Activated CD4-positive, alpha-beta T cell treated with anti-CD3 and anti-CD28 coated beads for 36 hours (primary cell): ENCODE results near the gene AGPAT4. TPM values are rescaled to one million over a fixed set of nuclear protein-coding genes. Genes with fewer than 3 reads are reported as not detected.

Experiments
- ATAC-seq: fragments of 200-7000 bp; cut with Tn5 transposase; one replicate; pipeline ENCODE4 v1.10.0; 2021; ENCODE audit warnings: mild to moderate bottlenecking, moderate library complexity
- CTCF ChIA-PET: fragments of 350-600 bp; sonication (Branson Sonifier 250); formaldehyde crosslinking; loops from one replicate; lab custom pipeline; 2021; ENCODE audit warnings: antibody characterized with exemption; lab: Charles Lee
- POLR2A ChIA-PET: fragments of 350-600 bp; sonication (Branson Sonifier 250); formaldehyde crosslinking; loops from one replicate; lab custom pipeline; 2021; ENCODE audit warnings: antibody characterized with exemption, inconsistent platforms; lab: Charles Lee
- DNase-seq: peaks from one replicate; pipeline ENCODE4 v3.0.0-alpha.2; 2020
- H3K27ac Mint-ChIP-seq: one replicate; pipeline ENCODE4 v1.8.0; 2021; ENCODE audit warnings: mixed read lengths
- H3K27me3 Mint-ChIP-seq: one replicate; pipeline ENCODE4 v1.8.0; 2021; ENCODE audit warnings: mixed read lengths
- H3K36me3 Mint-ChIP-seq: one replicate; pipeline ENCODE4 v1.8.0; 2021; ENCODE audit warnings: low read depth, mixed read lengths
- H3K4me1 Mint-ChIP-seq: one replicate; pipeline ENCODE4 v1.8.0; 2021; ENCODE audit warnings: mixed read lengths
- H3K4me3 Mint-ChIP-seq: one replicate; pipeline ENCODE4 v1.8.0; 2021; ENCODE audit warnings: mild to moderate bottlenecking, moderate library complexity, mixed read lengths
- H3K9me3 Mint-ChIP-seq: one replicate; pipeline ENCODE4 v1.8.0; 2021; ENCODE audit warnings: low read depth, mixed read lengths
- intact Hi-C, 2 experiments: fragments of 100-400 bp; cut with DNase I in 1 of 2; cut with micrococcal nuclease in 1 of 2; formaldehyde crosslinking; loops; one replicate each; pipeline versions ENCODE4 v1.14.2 to v1.15.1; 2022 to 2024; cut with DNase I, micrococcal nuclease
- total RNA-seq, 2 experiments: library from RNA; stranded (reverse); gene quantifications; one replicate each; pipeline ENCODE4 v1.2.3, GENCODE V29; 2021

AGPAT4 gene
- total RNA-seq, 2 experiments from 2014 or later, result 4.7 to 5.0 TPM

DNA sequence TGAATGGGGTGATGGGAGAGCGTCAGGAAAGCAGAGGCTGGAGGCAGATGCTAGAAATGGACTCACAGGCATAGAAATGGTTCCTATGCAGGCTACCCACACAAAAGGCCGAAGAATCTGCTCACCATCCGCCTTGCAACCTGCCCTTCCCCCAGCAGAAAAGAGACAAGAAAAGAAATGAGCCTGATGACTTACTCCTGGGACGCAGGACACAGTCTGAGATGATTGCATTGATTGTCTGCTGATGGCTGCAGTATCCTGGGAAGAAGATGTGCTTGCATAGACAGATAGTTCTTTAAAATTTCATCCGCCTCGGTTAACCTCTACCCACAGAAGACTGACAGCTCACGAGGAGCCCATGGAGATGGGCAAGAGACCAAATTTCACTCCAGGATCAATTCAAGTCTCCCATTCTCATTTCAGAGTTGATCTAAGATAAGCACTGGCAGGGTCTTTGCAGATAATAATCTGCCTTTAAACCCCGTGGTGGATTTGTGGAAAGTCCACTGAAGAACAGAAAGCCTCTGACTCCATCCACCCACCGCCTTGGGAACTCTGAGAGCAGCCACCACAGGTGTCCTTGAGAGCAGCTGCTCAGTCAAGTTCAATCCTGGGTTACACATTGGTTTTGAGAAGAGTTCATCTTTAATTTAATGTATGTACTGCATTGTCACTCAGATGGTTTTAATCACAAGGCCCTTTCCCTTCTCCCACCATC lies 7.2 kb downstream of the AGPAT4 start:
- ChIA-PET CTCF (no interaction called here), POLR2A (no interaction called here)
- Mint-ChIP-seq H3K4me3 (no peak overlapping the region), H3K36me3 (peaks cover 6% of the 10 kb centered on the region), H3K9me3 (no peaks in the 10 kb centered on the region), H3K4me1 (peaks cover 6% of the 10 kb centered on the region), H3K27ac (no peak overlapping the region), H3K27me3 (no peaks in the 10 kb centered on the region)
- no peak for ATAC-seq
- DNase-seq, result no peak
- intact Hi-C loops, result no loop called here

DNA sequence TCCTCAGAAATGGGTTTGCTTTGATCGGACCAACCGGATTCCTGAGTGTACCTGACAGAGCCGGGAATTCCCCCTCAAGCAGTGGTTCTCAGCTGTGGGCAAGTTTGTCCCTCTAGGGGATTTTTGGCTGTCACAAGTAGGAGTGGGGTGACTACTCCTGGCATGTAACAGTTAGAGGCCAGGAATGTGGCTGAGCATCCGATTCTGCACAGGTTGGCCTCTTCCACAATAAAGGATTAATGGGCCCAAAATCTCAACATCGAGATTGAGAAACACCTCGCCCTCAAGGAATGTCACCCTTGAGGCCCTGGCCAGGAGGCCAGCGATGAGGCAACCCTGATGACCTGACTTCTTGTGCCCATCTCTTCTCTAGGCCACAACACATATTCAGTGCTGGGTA lies 7.9 kb downstream of the AGPAT4 start:
- H3K4me3 Mint-ChIP-seq, result no peak overlapping the region
- POLR2A ChIA-PET, result no interaction called here
- ATAC-seq (no peak), DNase-seq (no peak)
- peaks cover 2% of the 10 kb centered on the region for H3K4me1 Mint-ChIP-seq
- no peaks in the 10 kb centered on the region for H3K27me3 Mint-ChIP-seq
- CTCF ChIA-PET, result no interaction called here
- intact Hi-C loops, result no loop called here
- H3K27ac Mint-ChIP-seq, result no peak overlapping the region
- H3K9me3 Mint-ChIP-seq, result no peaks in the 10 kb centered on the region
- peaks cover 7% of the 10 kb centered on the region for H3K36me3 Mint-ChIP-seq

DNA sequence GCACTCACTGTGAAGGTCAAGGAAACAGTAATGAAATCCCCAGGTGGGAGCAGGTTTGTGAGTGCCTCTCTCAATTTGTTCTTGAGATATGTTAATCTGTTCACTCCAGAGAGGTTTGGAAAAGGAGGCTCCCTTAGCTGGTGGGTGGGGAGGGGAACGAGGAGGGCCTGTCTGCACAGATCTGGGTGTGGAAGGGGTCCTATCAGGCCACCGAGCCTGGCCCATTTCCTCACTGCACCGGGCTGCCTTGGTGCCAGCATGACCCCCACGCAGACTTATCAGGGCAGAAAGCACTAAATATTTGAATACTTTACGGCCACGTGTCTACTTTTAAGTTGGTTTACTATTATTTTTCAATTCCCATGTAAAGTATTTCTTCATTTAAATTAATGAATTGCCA lies 8.3 kb downstream of the AGPAT4 start:
- Mint-ChIP-seq H3K27ac (no peak overlapping the region), H3K4me1 (peaks cover 2% of the 10 kb centered on the region), H3K9me3 (no peaks in the 10 kb centered on the region), H3K36me3 (peaks cover 6% of the 10 kb centered on the region), H3K4me3 (no peak overlapping the region), H3K27me3 (no peaks in the 10 kb centered on the region)
- CTCF ChIA-PET, result no interaction called here
- ATAC-seq (no peak), DNase-seq (no peak)
- POLR2A ChIA-PET, result no interaction called here
- intact Hi-C loops, result no loop called here

DNA sequence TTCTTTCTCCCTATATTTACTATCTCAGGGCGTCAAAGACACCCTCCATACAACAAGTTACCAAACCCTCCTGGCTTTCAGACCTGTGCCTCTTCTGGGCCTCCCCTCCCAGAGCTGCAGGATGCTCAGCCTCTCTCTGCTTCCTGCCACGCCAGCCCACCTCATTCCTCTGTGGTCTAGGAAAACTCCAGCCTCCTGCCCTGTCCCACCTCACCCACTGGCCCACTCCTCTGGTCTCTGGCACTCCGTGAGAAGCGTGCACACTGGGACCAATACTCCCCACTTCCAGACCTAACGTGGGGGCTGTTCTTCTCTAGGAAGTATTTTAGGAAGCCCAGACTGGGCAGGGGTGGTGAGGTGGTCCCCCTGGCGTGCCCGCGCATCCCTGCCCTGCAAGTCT lies 9.7 kb downstream of the AGPAT4 start:
- Mint-ChIP-seq H3K27ac (no peak overlapping the region), H3K4me1 (peaks cover 2% of the 10 kb centered on the region), H3K9me3 (no peaks in the 10 kb centered on the region), H3K36me3 (peaks cover 3% of the 10 kb centered on the region), H3K4me3 (no peak overlapping the region), H3K27me3 (no peaks in the 10 kb centered on the region)
- ATAC-seq (no peak), DNase-seq (no peak)
- intact Hi-C loops, result no loop called here
- ChIA-PET CTCF (no interaction called here), POLR2A (no interaction called here)

DNA sequence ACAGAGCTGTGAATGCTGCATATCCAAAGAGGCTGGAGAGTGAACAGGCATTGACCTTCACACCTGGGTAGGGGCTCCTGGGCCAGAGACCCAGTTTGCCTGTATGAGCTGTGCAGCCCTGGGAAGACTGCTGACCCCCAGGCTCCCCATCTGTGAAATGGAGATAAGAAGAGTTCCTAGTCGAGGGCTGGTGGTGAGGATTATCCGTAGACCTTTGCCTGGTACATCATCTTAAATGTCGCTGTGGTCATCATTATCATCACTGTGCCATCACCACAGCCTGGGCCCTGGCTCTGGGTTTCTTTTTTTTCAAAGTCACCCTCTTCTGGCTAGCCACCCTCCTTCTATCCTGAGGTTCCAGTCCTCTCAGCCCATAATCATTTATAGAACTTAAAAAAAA lies 12.0 kb downstream of the AGPAT4 start:
- Mint-ChIP-seq H3K27ac (no peak overlapping the region), H3K27me3 (no peaks in the 10 kb centered on the region), H3K4me1 (peaks cover 2% of the 10 kb centered on the region), H3K36me3 (peaks cover 3% of the 10 kb centered on the region), H3K9me3 (no peaks in the 10 kb centered on the region), H3K4me3 (no peak overlapping the region)
- CTCF ChIA-PET, result interaction anchor here (1.0 kb wide), 1 partner anchor 11 kb away, joined by 3 read pairs; no protein-coding TSS in a partner anchor
- DNase-seq, result no peak
- intact Hi-C loops, result no loop called here
- POLR2A ChIA-PET, result interaction anchor here (0.6 kb wide), 1 partner anchor 703 kb away, joined by 6 read pairs; no protein-coding TSS in a partner anchor
- ATAC-seq, result no peak

DNA sequence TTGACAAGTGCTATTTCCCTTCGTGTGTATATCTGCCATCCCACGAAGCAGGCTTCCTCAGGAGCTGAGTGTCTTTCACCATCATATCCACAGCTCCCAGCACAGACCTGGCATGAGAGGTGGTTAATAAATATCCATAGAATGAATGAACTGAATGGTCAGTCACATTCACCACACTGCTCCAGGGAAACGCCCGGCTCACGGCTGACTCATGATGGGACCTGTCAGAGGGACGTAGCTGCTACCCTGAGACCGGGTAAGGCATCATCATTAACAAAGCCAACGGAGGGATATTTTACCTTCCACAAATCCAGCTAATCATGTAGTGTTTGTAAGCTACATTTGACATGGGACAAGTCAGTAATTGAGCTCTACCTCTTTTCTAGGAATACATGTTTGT lies 12.5 kb downstream of the AGPAT4 start:
- ChIA-PET CTCF (interaction anchor here (1.0 kb wide), 1 partner anchor 10 kb away, joined by 3 read pairs; no protein-coding TSS in a partner anchor), POLR2A (no interaction called here)
- DNase-seq, result no peak

DNA sequence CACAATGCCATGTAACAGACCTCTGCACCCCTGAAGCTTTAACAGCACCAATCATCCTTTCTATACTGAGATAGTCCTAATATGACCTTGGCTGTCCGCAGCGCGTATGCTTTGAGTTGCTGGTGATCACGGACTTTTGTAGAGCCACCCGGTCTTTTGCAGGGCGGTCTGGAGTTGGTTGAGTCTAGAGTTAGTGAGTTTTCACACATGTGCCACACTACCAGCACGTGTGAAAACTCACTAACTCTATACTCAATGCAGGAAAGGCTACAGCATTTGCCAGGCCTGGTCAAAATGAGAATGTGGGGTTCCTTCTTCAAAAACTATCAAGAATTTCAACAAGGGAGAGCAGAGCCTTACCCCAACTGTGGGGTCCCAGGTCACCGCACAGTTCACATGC lies 14.6 kb downstream of the AGPAT4 start:
- ATAC-seq (no peak), DNase-seq (no peak)
- Mint-ChIP-seq H3K36me3 (peaks cover 3% of the 10 kb centered on the region), H3K27me3 (no peaks in the 10 kb centered on the region), H3K9me3 (no peaks in the 10 kb centered on the region), H3K4me3 (no peak overlapping the region), H3K4me1 (no peaks in the 10 kb centered on the region), H3K27ac (no peak overlapping the region)
- ChIA-PET POLR2A (no interaction called here), CTCF (interaction anchor here (0.7 kb wide), 1 partner anchor 1031 kb away, joined by 3 read pairs; no protein-coding TSS in a partner anchor)
- intact Hi-C loops, result no loop called here

More for the DNA sequence above, 12.5 kb downstream of the AGPAT4 start:
- no peak overlapping the region for H3K27ac Mint-ChIP-seq
- no peaks in the 10 kb centered on the region for H3K27me3 Mint-ChIP-seq
- ATAC-seq, result no peak
- H3K4me1 Mint-ChIP-seq, result peaks cover 1% of the 10 kb centered on the region
- intact Hi-C loops, result no loop called here
- peaks cover 3% of the 10 kb centered on the region for H3K36me3 Mint-ChIP-seq
- no peaks in the 10 kb centered on the region for H3K9me3 Mint-ChIP-seq
- H3K4me3 Mint-ChIP-seq, result no peak overlapping the region

DNA sequence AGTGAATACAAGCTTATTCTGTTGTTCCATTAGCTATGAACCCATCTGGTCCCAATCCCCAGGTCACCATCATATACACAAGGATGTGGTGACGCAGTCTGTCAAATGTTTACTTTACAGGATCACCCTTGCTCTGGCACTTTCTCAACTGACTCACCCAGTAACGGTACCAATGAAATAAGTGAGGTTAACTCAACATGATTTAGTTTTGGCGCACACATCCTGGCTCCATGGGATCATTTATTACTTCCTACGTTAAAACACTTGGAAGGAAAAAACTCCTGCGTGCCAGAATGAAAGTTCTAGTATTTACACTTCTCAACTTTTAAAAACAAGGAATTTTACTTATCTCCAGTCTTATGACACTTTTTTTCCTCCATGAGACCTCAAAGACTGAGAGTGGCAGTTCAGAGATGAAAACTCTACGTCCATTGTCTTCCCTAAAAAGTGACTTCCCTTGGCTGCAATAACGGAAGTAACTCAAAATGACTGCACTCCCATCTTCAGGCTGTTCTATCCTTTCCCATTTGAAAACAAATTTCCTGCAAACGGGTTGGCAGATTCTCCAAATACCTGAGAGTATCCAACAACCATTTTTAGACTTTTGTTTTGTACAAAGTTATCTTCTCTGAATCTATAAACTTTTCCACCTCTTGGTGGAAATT lies 15.9 kb downstream of the AGPAT4 start:
- ATAC-seq (no peak), DNase-seq (no peak)
- Mint-ChIP-seq H3K4me1 (no peaks in the 10 kb centered on the region), H3K36me3 (peaks cover 3% of the 10 kb centered on the region), H3K9me3 (no peaks in the 10 kb centered on the region), H3K27ac (no peak overlapping the region), H3K27me3 (no peaks in the 10 kb centered on the region), H3K4me3 (no peak overlapping the region)
- CTCF ChIA-PET, result no interaction called here
- intact Hi-C loops, result no loop called here
- POLR2A ChIA-PET, result no interaction called here

DNA sequence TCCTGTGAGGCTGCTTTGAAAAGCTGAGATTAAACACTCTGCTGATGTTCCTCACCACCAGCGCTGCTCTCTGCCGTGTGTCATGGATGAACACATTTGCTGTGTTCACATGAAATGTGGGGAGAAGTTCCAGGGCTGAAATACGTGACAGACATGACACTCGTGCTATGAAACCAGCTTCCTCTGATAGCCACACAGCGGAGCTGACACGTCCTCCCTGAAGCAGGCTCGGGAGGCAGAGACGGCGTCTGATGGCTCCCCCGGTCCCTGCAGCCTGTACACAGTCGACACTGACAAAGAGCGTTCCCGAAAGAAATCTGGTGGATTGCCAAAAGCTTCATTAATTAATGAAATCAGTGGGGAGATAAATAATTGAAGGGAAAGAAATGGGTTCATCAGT lies 17.5 kb downstream of the AGPAT4 start:
- CTCF ChIA-PET, result no interaction called here
- Mint-ChIP-seq H3K36me3 (peaks cover 3% of the 10 kb centered on the region), H3K27me3 (no peaks in the 10 kb centered on the region), H3K4me3 (no peak overlapping the region), H3K27ac (no peak overlapping the region), H3K9me3 (no peaks in the 10 kb centered on the region), H3K4me1 (no peaks in the 10 kb centered on the region)
- intact Hi-C loops, result no loop called here
- no peak for DNase-seq
- no peak for ATAC-seq
- POLR2A ChIA-PET, result no interaction called here

DNA sequence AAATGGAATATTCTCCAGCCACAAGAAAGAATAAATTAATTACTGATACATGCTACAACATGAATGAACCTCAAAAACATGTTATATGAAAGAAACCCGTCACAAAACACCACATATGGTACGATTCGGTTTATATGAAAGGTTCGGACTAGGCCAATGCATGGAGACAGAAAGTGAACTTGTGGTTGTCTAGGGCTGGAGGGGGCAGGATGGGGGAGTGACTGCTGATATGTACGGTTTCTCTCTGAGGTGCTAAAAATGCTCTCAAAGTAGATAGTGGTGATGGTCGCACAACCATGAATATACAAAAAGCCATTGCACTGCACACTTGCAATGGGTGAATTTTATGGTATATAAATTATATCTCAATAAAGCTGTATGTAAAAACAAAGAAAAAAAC lies 18.3 kb downstream of the AGPAT4 start:
- ChIA-PET CTCF (no interaction called here), POLR2A (interaction anchor here (0.5 kb wide), 1 partner anchor 19 kb away, joined by 7 read pairs; no protein-coding TSS in a partner anchor)
- H3K27me3 Mint-ChIP-seq, result no peaks in the 10 kb centered on the region
- H3K4me3 Mint-ChIP-seq, result no peak overlapping the region
- H3K27ac Mint-ChIP-seq, result no peak overlapping the region
- H3K4me1 Mint-ChIP-seq, result no peaks in the 10 kb centered on the region
- intact Hi-C loops, result no loop called here
- no peaks in the 10 kb centered on the region for H3K36me3 Mint-ChIP-seq
- H3K9me3 Mint-ChIP-seq, result no peaks in the 10 kb centered on the region
- ATAC-seq (no peak), DNase-seq (no peak)

DNA sequence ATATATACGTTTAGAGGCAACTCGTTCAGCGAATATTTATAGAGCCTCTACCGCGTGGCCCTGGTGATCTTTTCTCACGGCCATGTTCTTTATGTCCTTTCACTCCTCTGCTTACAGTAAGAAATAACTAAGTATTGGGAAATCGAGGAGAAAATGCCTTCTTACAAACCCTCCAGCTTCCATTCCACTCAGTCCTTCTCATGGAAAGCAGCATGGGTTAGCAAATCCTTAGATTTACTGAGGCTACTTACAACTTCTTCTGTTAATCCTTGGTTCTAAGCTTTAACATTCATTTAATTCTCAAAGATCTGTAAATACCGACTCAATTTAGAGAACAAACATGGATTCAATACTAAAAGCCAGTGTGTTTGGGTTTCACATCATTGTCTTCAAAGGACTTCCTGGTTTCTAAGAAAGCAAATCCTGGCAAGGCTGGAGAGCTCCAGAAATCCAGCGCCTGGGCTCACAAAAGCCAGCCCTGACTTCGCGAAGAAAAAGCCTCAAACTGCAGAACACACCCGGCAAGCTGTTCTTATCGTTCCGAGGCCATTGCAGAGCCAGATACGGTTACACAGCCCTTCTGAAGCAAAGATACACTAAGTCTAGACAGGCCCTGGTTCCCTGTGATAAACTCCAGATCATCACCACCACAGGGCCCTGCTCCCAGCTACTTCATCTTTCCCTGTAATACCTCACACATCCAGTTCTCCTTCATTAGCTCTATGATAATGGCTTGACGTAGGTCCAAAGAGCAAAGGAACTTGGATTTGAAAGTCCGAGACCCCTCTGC lies 19.2 kb downstream of the AGPAT4 start:
- H3K27me3 Mint-ChIP-seq, result no peaks in the 10 kb centered on the region
- ATAC-seq (no peak), DNase-seq (no peak)
- no peaks in the 10 kb centered on the region for H3K4me1 Mint-ChIP-seq
- no peak overlapping the region for H3K27ac Mint-ChIP-seq
- no peak overlapping the region for H3K4me3 Mint-ChIP-seq
- no peaks in the 10 kb centered on the region for H3K36me3 Mint-ChIP-seq
- intact Hi-C loops, result no loop called here
- ChIA-PET CTCF (no interaction called here), POLR2A (interaction anchor here (0.5 kb wide), 1 partner anchor 18 kb away, joined by 7 read pairs; no protein-coding TSS in a partner anchor)
- no peaks in the 10 kb centered on the region for H3K9me3 Mint-ChIP-seq
